A673 (cell line): ENCODE results near the gene TTC21A. TPM values are rescaled to one million over a fixed set of nuclear protein-coding genes. Genes with fewer than 3 reads are reported as not detected.

Experiments
- BruUV-seq: library from RNA; stranded (reverse); fragments of 400-500 nt; replicated peaks from 2 replicates; lab custom pipeline; 2021; lab: Mats Ljungman, UMichigan
- CTCF ChIA-PET: fragments of 300-600 bp; sonication (Branson Sonifier 250); formaldehyde crosslinking; loops from one replicate; lab custom pipeline; 2022; ENCODE audit warnings: antibody characterized with exemption; lab: Charles Lee
- POLR2A ChIA-PET: fragments of 300-600 bp; sonication (Branson Sonifier 250); formaldehyde crosslinking; loops from one replicate; lab custom pipeline; 2022; ENCODE audit warnings: antibody characterized with exemption; ENCODE audit not compliant: low non-redundant PET; lab: Charles Lee
- DNase-seq: peaks from one replicate; pipeline ENCODE4 v3.0.0-alpha.2; 2015; ENCODE audit warnings: low spot score
- H3K27ac ChIP-seq: fragments of 200-600 bp; sonication (generic); 2 replicates; pipeline ENCODE4 v1.5.1; 2016; ENCODE audit warnings: mixed run types, low read depth, mild to moderate bottlenecking, mixed read lengths, antibody characterized with exemption, low read length; ENCODE audit not compliant: poor library complexity, severe bottlenecking
- H3K27me3 ChIP-seq: fragments of 200-600 bp; sonication (generic); replicated peaks from 2 replicates; pipeline ENCODE4 v1.6.1; 2017; ENCODE audit warnings: mixed run types, low read depth, mild to moderate bottlenecking, mixed read lengths, antibody characterized with exemption, low read length; ENCODE audit not compliant: insufficient read depth, poor library complexity
- H3K36me3 ChIP-seq: fragments of 200-600 bp; sonication (generic); 2 replicates; pipeline ENCODE4 v1.6.1; 2016; ENCODE audit warnings: mixed run types, mild to moderate bottlenecking, mixed read lengths, antibody characterized with exemption, low read length; ENCODE audit not compliant: insufficient read depth, poor library complexity, severe bottlenecking
- H3K4me1 ChIP-seq: fragments of 200-600 bp; sonication (generic); 2 replicates; pipeline ENCODE4 v1.6.1; 2017; ENCODE audit warnings: mixed run types, mild to moderate bottlenecking, mixed read lengths, antibody characterized with exemption, low read length; ENCODE audit not compliant: insufficient read depth, poor library complexity, severe bottlenecking
- H3K4me3 ChIP-seq: fragments of 200-600 bp; sonication (generic); 2 replicates; pipeline ENCODE4 v1.5.1; 2016; ENCODE audit warnings: low read depth, mixed run types, mild to moderate bottlenecking, mixed read lengths, low read length; ENCODE audit not compliant: poor library complexity, severe bottlenecking
- H3K9me3 ChIP-seq: fragments of 200-600 bp; sonication (generic); 2 replicates; pipeline ENCODE4 v1.6.1; 2016; ENCODE audit warnings: mixed run types, low read depth, mild to moderate bottlenecking, mixed read lengths, antibody characterized with exemption, low read length; ENCODE audit not compliant: poor library complexity, severe bottlenecking
- EZH2 ChIP-seq: fragments of 200-600 bp; sonication (generic); IDR thresholded peaks from 2 replicates; pipeline ENCODE4 v1.6.1; 2017; ENCODE audit warnings: borderline replicate concordance, low read depth, mild to moderate bottlenecking, mixed read lengths, antibody characterized with exemption, low read length; ENCODE audit not compliant: poor library complexity, severe bottlenecking
- intact Hi-C: fragments of 100-400 bp; cut with micrococcal nuclease; formaldehyde crosslinking; loops from one replicate; pipeline ENCODE4 v1.10.0; 2022; ENCODE audit not compliant: unreplicated experiment
- total RNA-seq: library from RNA; stranded (reverse); gene quantifications from 2 replicates; pipeline ENCODE4 v1.2.3, GENCODE V29; 2021
- TF ChIP-seq, protein P1 (sequence below): fragments of 300-800, 200-600 bp; sonication (generic); conservative IDR thresholded peaks from 2 replicates; pipeline ENCODE4 v1.5.1; 2017; ENCODE audit warnings: low read depth, mild to moderate bottlenecking, antibody characterized with exemption, low read length, moderate library complexity, mixed read lengths

TTC21A gene
- total RNA-seq, 1 experiment from 2014 or later: 1.4 TPM

GRCh38 chr3:39173318-39174125 lies 66.0 kb downstream of the TTC21A start:
- no TSS peak for BruUV-seq
- Histone ChIP-seq H3K27me3 (no peaks in the 10 kb centered on the region), H3K9me3 (no peaks in the 10 kb centered on the region), H3K27ac (no peak overlapping the region), H3K4me1 (peaks cover 5% of the 10 kb centered on the region), H3K36me3 (no peaks in the 10 kb centered on the region), H3K4me3 (no peak overlapping the region)
- DNase-seq: no peak
- CTCF ChIA-PET: interaction anchor here (0.6 kb wide), 1 partner anchor 118 kb away, joined by 3 read pairs; no protein-coding TSS in a partner anchor
- TF ChIP-seq, protein P1, sequence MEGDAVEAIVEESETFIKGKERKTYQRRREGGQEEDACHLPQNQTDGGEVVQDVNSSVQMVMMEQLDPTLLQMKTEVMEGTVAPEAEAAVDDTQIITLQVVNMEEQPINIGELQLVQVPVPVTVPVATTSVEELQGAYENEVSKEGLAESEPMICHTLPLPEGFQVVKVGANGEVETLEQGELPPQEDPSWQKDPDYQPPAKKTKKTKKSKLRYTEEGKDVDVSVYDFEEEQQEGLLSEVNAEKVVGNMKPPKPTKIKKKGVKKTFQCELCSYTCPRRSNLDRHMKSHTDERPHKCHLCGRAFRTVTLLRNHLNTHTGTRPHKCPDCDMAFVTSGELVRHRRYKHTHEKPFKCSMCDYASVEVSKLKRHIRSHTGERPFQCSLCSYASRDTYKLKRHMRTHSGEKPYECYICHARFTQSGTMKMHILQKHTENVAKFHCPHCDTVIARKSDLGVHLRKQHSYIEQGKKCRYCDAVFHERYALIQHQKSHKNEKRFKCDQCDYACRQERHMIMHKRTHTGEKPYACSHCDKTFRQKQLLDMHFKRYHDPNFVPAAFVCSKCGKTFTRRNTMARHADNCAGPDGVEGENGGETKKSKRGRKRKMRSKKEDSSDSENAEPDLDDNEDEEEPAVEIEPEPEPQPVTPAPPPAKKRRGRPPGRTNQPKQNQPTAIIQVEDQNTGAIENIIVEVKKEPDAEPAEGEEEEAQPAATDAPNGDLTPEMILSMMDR: no peak
- TF ChIP-seq EZH2: no peak
- intact Hi-C loops: no loop called here
- POLR2A ChIA-PET: no interaction called here

GRCh38 chr3:39176025-39176714 lies 68.7 kb downstream of the TTC21A start:
- no TSS peak for BruUV-seq
- POLR2A ChIA-PET: no interaction called here
- CTCF ChIA-PET: no interaction called here

GRCh38 chr3:39177708-39178332 lies 70.3 kb downstream of the TTC21A start:
- peaks cover 11% of the 10 kb centered on the region for H3K4me1 ChIP-seq
- H3K27me3 ChIP-seq: no peaks in the 10 kb centered on the region
- no peaks in the 10 kb centered on the region for H3K36me3 ChIP-seq
- TF ChIP-seq, protein P1: no peak
- TF ChIP-seq EZH2: no peak
- no peaks in the 10 kb centered on the region for H3K9me3 ChIP-seq
- peak overlapping the region; percentile 38 for H3K4me3 ChIP-seq
- DNase-seq: peak; percentile 82
- H3K27ac ChIP-seq: peak overlapping the region; percentile 70
- ChIA-PET CTCF (interaction anchor here (0.7 to 1.2 kb wide), 2 partner anchors 12 to 26 kb away, joined by 4 to 7 read pairs; no protein-coding TSS in a partner anchor), POLR2A (no interaction called here)
- BruUV-seq: no TSS peak
- intact Hi-C loops: no loop called here

More at GRCh38 chr3:39176025-39176714, 68.7 kb downstream of the TTC21A start:
- H3K27ac ChIP-seq: no peak overlapping the region
- no peak for DNase-seq
- H3K4me3 ChIP-seq: no peak overlapping the region
- H3K4me1 ChIP-seq: peaks cover 11% of the 10 kb centered on the region
- no peaks in the 10 kb centered on the region for H3K36me3 ChIP-seq
- H3K9me3 ChIP-seq: no peaks in the 10 kb centered on the region
- intact Hi-C loops: no loop called here
- TF ChIP-seq EZH2: no peak
- TF ChIP-seq, protein P1: no peak
- no peaks in the 10 kb centered on the region for H3K27me3 ChIP-seq
